ENCODE data around the gene OVOL1.
"Not testable (repeated sequence)": the region's sequence is repeated elsewhere in the genome, so short reads cannot be mapped to it uniquely, and the experiment has no call there.

OVOL1 gene

GRCh38 chr11:65817835-65818680 lies 31.2 kb downstream of the OVOL1 start:
- DNase-seq, result peak; percentile 81

- no peak for DNase-seq
These were observed 34.2 kb downstream of the OVOL1 start for GRCh38 chr11:65821107-65821506.

DNA sequence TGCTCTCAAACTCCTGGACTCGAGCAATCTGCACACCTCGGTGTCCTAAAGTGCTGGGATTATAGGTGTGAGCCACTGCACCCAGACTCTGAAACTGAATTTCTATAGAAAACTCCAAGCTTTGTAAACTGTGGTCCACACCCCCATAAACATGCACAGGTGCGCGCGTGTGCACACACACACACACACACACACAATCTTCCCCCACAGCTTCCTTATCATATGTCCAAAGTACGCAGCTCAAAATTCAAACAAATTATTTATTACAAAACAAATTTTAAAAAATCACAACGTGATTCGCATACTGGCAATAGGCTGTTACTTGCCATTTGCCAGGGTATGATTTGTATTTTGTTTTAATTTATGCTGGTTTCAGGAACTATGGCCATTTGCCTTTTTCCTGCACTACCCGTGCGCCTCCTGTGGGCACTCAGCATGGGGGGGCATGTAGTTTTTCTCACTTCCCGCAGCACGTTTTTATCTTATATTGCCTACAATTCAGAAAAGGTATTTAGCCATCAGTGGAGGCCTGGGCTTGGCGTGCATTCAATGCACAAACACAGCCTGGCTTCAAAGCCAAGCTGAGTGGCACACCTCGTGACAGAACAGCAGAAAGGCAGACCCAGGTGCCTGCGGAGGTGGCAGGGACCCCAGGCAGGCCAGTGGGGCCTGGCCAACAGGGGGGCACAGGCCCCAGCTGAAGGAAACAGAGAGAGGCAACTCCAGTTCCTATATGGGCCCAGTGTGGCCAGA lies 36.1 kb downstream of the OVOL1 start:
- no peak for DNase-seq

DNA sequence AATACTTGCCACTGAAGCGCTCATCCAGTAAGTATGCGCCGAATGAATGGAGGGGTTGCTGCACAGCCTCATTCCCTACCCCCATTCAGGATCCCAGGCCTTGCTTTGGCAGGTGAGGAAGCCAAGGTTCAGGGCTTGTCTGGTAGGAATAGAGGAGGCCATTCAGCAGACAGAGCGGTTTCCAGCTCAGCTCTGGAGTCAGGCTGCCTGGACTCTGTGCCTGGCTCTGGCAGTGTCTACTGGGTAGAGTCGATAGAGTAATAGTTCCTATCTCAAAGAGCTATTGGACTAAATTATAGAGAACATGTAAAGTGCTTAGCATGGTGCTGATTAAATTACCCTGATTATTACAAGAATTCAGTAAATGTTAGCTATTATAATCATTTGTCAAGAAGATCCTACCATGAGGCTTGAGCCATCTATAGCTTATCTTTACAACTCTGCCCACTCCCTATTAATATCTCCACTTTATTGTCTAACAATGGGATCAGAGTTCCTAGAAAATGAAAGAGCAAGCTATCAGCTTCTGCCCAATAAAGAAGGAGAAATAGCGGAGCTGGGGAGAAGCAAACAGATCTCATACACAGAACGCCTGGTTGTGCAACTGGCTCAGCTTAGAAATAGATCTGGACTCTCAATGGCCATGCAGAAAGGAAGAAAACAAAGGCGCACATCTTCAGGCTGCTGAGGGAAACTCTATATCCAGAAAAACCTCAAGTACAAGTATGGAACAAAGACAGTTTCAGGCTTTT lies 40.3 kb downstream of the OVOL1 start:
- no peak for DNase-seq

GRCh38 chr11:65829459-65829858 lies 42.6 kb downstream of the OVOL1 start:
- DNase-seq, result no peak

- DNase-seq, result not testable (repeated sequence)
These were observed 45.4 kb downstream of the OVOL1 start for GRCh38 chr11:65832231-65832630.

- peak; percentile 93 for DNase-seq
These were observed 46.6 kb downstream of the OVOL1 start, which contains the start of gene SNX32 for GRCh38 chr11:65833297-65834030. SNX32 (plus strand) TSS chr11:65833963; CDS start chr11:65834066, 103 bp downstream.

- no peak for DNase-seq
These were observed 47.3 kb downstream of the OVOL1 start for GRCh38 chr11:65834202-65834601.

- no peak for DNase-seq
These were observed 55.3 kb downstream of the OVOL1 start for GRCh38 chr11:65842144-65842543.

GRCh38 chr11:65843811-65844210 lies 56.9 kb downstream of the OVOL1 start:
- no peak for DNase-seq

GRCh38 chr11:65844231-65844872 lies 57.5 kb downstream of the OVOL1 start:
- DNase-seq, result no peak

Measured in fibroblast of skin of right biceps (primary cell).